Neural progenitor cell (in vitro differentiated cells): ENCODE data around the gene GRM3.

ENCODE experiments used
- EZH2phosphoT487 ChIP-seq: fragments of 200-600 bp; sonication (generic); IDR thresholded peaks from 2 replicates; pipeline ENCODE4 v1.6.1; 2017; ENCODE audit warnings: antibody characterized with exemption
- TF ChIP-seq, protein P1 (sequence below): fragments of 200-600 bp; sonication (generic); IDR thresholded peaks from 2 replicates; pipeline ENCODE4 v1.5.1; 2017; ENCODE audit warnings: antibody characterized with exemption, mild to moderate bottlenecking

DNA sequence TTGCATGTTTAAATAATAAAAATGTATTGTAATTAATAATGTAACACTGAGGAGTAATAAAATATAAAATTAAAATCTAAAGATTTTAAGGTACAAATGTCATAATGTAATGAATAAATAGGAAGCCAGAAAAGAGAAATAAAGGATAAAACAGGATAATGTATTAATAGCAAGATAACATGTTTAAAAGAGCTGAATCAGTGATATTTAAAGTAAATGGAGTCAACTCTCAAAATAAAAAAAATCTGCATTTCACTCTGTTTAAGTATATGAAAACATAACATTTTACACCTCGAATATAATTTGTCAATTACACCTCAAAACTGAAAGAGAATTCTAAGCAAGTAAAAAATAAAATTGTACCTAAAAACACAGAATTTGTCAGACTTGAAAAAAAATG is 44.1 kb downstream of the GRM3 start:
- no peak for TF ChIP-seq EZH2phosphoT487
- TF ChIP-seq, protein P1, sequence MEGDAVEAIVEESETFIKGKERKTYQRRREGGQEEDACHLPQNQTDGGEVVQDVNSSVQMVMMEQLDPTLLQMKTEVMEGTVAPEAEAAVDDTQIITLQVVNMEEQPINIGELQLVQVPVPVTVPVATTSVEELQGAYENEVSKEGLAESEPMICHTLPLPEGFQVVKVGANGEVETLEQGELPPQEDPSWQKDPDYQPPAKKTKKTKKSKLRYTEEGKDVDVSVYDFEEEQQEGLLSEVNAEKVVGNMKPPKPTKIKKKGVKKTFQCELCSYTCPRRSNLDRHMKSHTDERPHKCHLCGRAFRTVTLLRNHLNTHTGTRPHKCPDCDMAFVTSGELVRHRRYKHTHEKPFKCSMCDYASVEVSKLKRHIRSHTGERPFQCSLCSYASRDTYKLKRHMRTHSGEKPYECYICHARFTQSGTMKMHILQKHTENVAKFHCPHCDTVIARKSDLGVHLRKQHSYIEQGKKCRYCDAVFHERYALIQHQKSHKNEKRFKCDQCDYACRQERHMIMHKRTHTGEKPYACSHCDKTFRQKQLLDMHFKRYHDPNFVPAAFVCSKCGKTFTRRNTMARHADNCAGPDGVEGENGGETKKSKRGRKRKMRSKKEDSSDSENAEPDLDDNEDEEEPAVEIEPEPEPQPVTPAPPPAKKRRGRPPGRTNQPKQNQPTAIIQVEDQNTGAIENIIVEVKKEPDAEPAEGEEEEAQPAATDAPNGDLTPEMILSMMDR: no peak
